ENCODE data around the gene ZC3H11A.
"Not testable (repeated sequence)": the region's sequence is repeated elsewhere in the genome, so short reads cannot be mapped to it uniquely, and the experiment has no call there.

Gene ZC3H11A

DNA sequence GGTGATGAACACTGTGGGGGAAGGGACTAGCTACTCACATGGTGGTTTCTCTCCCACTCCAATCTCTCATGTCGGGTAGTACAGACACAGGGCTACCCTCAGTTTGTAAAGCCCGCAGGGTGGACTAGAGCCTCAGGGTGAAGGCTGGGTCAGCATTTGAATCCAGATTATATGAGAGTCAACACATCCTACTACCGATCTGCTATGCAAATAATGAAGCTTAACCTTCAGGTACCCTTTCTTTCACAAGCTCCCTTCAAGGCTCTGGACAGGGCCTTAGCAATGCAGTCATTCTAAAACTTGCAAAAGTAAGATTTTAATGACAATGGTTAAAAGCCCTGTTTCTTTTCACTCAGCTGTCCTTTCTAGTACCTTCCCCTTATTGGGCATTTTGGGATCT lies 5.5 kb upstream of the ZC3H11A start:
- DNase-seq = no peak

DNA sequence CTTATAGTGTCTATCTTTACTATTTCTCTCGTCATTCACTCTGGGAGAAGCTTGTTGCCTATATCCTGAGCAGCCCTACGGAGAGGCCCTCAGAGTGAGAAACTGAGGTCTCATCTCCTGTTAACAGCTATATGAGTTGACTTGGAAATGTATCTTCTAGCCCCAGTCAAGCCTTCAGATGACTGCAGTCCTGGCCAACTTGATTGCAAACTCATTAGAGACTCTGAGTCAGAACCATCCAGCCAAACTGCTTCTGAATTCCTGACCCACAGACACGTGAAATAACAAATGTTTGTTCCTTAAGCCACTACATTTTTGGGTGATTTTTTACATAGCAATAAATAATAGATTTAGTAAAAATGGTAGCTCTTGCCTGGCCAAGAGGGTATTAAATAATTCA lies 3.9 kb upstream of the ZC3H11A start:
- no peak for DNase-seq

DNA sequence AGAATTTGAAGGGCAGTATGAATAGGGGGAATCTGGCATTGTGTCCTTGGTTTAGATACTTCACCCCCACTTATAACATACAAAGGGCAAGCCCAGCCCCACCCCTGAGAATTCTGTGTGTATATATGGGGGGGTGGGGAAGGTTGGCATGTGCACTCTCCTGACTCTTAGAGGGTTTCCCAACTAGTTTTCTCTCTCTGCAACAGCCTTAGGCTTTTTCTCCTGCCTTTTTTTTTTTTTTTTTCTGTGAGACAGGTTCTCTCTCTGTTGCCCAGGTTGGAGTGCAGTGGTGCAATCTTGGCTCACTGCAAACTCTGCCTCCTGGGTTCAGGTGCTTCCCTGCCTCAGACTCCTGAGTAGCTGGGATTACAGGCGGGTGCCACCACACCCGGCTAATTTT lies 2.9 kb upstream of the ZC3H11A start:
- DNase-seq = no peak

DNA sequence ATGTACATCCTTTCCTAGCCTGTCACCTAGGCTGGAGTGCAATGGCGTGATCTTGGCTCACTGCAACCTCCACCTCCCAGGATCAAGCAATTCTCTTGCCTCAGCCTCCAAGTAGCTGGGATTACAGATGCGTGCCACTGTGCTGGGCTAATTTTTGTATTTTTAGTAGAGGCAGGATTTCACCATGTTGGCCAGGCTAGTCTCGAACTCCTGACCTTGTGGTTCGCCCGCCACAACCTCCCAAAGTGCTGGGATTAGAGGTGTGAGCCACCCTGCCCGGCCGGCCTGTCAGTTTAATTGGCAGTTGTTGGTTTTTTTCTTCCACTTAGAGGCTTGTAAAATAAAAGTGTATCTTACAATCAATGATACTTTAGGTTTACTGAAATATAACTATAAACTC lies 1.9 kb upstream of the ZC3H11A start:
- not testable (repeated sequence) for DNase-seq

DNA sequence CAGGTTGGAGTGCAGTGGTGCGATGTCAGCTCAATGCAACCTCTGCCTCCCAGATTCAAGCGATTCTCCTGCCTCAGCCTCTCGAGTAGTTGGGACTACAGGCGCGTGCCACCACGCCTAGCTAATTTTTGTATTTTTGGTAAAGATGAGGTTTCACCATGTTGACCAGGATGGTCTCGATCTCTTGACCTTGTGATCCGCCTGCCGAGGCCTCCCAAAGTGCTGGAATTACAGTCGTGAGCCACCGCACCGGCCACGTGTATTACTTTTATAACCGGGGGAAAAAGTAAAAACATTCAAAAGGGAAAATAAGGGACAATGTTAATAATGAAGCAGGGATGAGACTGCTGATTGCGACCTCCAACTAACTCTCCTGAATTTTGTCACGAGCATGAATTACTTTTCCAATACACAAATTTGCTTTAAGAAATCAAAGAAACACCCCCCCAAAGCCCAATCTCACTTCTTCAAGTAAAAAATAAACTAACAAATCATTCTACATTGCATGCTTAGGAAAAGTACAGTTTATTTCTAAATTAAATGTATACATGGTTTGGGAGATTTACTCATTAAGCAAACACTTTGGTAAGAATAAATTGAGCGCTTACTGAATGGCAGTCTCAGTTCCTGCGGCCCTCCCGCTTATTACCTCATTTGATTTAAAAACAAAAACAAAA lies 521 bp upstream of the ZC3H11A start:
- DNase-seq = no peak

DNA sequence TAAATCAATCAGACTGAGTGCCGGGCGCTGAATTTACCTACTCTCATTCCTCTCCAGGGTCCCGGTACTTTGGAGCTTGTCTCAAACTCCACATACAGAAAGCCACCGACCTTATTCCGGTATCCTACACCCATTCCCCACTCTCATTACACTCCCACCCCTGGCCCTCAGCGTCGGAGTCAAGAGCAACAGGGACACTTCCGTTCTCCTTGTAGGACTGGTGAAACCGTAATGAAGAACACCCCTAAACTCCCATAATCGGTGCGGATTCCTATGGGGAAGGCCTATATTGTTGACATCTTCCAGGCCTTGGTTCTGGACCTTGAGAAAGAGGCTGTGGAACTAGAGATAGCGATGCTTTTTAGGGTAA lies 798 bp downstream of the ZC3H11A start:
- DNase-seq = peak; percentile 34

DNA sequence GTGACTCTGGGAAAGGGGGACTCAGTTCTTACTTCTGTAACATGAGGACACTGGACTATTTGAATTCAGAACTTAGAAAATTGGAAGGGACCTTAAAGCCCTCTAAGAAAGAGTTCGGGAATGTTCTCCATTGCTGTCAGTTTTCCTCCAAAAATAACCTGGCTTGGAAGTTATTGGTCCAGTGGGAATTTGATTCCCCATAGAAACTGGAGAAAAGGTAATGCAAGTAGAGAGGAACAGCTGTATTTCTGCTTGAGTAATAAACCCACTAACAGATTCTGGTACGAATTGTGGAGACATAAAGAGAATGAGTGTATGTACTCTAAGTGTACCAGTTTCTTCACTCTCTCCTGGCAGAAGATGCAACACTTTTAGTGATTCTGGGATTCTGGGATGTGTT lies 1.8 kb downstream of the ZC3H11A start:
- peak; percentile 16 for DNase-seq

DNA sequence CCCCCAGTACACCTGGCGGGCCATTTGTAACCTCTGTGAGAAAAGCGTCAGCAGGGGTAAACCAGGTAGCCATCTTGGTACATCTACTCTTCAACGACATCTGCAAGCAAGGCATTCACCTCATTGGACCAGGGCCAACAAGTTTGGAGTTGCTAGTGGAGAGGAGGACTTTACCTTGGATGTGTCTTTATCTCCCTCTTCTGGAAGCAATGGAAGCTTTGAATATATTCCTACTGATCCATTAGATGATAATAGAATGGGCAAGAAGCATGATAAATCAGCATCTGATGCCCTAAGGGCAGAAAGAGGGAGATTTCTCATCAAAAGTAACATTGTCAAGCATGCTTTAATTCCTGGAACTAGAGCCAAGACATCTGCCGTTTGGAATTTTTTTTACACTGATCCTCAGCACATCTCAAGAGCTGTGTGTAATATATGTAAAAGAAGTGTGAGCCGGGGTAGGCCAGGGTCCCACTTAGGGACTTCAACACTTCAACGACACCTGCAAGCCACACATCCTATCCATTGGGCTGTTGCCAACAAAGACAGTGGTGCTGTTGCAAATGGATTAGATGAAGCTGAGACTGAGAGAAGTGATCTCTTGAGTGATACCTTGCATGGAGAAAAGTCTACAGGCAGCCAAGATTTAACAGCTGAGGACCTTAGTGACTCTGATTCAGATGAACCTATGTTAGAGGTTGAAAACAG lies 2.7 kb downstream of the ZC3H11A start:
- DNase-seq = peak; percentile 31

DNA sequence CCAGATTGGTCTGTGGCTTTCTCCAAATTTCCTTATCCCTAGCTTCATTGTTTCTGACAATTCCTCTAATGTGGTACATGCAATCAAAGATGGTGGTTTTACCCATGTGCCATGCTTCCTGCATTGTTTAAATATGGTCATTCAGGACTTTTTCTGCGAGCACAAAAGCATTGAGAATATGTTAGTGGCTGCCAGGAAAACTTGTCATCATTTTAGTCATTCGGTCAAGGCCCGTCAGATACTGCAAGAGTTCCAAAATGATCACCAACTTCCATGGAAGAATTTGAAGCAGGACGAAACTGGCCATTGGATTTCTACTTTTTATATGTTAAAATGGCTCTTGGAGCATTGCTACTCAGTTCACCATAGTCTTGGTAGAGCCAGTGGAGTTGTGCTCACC lies 3.7 kb downstream of the ZC3H11A start:
- DNase-seq = no peak

DNA sequence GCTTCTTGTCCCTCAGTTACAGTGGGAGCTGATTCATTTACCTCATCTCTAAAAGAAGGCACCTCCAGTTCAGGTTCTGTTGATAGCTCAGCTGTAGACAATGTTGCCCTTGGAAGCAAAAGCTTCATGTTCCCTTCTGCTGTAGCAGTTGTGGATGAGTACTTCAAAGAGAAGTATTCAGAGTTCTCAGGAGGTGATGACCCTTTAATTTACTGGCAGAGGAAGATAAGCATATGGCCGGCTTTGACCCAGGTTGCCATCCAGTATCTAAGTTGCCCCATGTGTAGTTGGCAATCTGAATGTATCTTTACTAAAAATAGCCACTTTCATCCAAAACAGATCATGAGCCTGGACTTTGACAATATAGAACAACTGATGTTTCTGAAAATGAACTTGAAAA lies 4.5 kb downstream of the ZC3H11A start:
- no peak for DNase-seq

DNA sequence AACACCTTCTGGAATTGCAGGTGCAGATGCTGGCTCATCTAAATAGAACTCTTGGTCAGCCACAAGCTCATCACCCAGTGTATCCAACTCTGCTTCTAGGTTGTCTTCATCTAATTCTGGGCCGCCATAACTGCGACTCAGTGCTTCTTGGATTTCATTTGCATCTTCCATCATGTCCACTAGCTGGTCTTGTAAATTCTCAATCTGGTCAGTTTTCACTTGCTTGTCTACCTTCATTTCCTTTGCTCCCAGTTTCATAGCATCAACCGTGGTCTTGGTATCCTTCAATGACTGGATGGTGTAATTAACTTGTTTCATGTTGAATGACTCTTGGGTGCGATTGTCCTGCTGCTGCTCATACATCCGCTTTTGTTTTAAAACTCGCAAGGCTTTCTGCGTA lies 10.3 kb downstream of the ZC3H11A start:
- no peak for DNase-seq

DNA sequence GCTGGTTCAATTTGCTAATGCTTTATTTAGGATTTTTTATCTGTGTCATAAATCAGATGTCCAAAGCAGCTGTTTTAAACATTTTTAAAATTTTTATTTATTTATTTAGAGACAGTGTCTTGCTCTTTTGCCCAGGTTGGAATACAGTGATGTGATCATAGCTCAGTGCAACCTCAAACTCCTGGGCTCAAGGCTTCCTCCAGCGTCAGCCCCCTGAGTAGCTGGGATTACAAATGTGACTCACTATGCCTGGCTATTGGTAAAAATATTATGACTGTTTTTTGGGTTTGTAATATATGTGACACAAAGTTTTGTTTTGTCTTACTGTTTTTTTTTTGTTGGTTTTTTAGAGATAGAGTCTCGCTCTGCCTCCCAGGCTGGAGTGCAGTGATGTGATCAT lies 11.8 kb downstream of the ZC3H11A start:
- peak; percentile 67 for DNase-seq

DNA sequence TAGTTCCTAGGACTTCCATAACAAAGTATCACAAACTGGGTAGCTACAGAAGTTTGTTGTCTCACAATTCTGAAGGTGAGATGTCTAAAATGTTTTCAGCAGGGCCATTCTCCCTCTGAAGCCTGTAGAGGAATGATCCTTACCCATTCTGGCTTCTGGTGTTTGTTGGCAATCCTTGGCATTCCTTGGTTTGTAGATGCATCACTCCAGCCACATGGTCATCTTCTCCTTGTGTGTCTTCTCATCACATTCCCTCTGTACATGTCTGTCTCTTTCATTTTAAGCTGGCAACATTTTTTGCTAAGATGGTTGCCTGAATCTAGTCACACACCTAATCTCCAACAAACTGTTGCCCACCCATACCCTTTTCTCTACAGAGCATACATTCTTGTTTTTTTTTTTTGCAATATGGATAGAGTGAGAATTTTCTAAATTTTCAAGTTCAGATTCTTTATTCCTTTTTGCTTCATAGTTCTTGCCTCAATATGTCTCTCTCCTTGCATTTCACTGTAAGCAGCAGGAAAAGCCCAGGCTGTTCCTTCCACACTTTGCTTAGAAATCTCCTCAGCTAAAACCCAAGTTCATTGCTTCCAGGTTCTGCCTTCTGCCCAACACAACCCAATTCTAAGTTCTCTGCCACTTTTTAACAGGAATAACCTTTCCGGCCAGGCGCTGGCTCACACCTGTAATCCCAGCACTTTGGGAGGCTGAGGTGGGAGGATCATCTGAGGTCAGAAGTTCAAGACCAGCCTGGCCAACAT lies 18.3 kb downstream of the ZC3H11A start:
- no peak for DNase-seq

DNA sequence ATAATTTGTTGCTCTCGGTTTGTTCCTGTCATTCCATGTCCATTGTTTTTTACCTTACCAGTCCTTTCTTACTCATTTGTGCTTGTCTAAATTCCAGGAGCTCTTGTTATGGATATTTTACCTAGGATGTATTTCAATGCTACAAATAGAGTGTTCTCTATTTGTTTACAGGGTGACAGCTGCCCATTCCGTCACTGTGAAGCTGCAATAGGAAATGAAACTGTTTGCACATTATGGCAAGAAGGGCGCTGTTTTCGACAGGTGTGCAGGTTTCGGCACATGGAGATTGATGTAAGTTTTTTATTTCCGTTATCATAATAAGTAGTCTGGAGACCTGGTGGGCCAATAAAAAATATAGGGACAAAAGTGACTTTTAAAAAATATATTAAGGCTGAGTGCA lies 23.0 kb downstream of the ZC3H11A start:
- no peak for DNase-seq

DNA sequence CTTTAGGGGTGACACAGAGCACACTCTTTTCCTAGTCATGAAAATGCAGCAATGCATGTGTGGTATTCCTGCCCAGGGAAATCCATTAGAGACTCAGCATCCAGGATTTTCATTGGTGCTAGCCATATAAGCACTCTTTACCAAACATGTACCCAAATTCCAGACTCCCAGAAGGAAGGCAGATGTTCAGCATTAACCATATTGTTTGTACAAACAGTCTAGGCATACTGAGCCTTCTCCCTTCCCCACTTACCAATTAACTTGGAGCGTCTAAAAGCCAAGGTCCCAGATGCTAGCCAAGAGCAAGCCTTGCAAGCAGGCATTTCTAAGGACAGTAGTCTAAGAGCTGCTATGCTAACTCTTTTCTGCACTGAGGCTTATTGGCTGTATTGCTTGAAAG lies 27.9 kb downstream of the ZC3H11A start:
- no peak for DNase-seq

DNA sequence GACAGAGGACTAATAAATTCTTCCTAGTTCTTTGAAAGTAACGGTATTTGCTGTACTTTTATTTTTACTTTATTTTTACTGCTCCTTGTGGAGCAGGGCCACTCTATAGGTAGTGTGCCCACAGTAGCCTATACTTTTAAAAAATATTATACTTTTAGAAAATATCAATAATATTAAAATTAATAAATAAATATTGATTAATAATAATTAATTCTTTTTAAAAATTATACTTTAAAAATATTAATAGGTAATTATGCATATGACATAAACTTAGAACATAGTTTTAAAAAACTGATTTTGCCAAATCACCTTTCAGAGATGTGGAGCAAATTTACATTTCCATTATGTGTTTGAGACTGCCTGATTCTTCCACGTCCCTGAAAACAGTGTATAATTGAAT lies 30.8 kb downstream of the ZC3H11A start:
- DNase-seq = no peak

DNA sequence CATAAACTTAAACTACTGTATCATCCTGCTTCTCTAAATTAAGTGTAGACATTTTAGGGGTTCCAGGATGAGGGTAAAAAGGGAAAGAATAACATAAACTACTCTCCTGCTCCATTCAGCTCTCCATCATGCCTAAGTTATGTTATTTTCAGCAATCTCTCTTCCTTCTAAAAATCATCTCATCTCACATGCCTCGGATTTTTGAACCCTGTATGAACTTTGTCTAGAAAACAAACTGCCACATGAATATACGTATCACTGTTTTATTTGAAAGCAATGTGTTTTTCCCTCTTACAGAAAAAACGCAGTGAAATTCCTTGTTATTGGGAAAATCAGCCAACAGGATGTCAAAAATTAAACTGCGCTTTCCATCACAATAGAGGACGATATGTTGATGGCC lies 32.6 kb downstream of the ZC3H11A start:
- DNase-seq = no peak

DNA sequence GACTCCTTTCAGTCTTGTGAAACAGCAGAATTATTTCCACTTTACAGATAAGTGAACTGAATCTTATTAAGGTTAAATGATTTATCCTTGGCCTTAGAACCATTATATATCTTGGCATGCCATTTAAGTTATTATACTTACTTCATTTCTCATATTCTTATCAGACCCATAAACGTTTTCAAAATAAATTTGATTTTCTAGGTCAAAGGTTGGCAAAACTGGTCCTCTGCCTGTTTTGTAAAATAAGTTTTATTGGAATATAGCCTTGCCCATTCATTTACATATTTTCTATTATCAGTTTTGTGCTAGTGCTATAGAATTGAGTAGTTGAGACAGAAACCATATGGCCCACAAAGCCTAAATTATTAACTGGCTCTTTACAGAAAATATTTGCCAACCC lies 33.1 kb downstream of the ZC3H11A start:
- no peak for DNase-seq

DNA sequence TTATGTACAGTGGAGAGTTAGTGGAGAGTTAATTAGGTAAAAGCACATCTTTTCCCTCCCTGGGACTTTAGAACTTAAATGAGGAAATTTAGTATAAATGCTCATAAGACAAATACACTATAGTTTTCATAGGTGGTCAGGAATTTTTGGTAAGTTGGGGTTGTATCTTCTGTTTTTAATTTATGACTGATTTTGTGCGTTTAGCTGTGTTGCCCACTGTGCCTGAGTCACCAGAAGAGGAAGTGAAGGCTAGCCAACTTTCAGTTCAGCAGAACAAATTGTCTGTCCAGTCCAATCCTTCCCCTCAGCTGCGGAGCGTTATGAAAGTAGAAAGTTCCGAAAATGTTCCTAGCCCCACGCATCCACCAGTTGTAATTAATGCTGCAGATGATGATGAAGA lies 33.8 kb downstream of the ZC3H11A start:
- not testable (repeated sequence) for DNase-seq

DNA sequence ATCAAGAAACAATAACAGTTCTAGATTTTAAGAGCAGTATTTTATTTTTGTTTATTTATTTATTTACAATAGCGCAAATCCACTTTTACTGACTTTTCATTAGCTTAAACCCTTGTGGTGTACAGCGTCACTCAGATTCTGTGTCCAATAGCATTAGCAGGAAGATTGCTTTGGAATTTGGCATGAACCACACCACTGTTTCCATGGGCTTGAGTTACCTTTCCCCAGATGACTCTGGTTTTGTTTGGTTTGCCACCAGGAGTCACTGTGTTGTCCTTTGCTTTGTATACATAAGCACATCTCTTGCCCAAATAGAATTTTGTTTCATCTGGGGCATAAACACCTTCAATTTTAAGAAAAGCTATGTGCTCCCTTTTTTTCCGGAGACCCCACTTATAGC lies 40.1 kb downstream of the ZC3H11A start:
- DNase-seq = no peak

DNA sequence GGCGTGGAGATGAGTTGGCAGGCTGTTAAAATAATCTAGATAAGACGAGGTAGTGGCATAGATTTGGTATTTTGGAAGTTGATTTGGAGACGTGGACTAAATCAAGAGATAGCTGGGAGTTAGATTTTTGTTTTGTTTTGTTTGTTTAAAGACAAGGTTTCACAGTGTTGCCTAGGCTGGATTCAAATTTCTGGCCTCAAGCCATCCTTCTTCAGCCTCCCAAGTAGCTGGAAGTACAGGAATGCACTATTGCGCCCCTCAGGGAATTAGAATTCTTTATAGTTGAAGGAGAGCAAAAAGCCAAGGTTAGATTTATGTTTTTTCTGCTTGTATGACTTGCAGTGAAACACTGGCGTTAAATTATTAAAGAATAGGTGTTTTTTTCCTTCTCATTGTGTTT lies 43.7 kb downstream of the ZC3H11A start:
- peak; percentile 91 for DNase-seq

DNA sequence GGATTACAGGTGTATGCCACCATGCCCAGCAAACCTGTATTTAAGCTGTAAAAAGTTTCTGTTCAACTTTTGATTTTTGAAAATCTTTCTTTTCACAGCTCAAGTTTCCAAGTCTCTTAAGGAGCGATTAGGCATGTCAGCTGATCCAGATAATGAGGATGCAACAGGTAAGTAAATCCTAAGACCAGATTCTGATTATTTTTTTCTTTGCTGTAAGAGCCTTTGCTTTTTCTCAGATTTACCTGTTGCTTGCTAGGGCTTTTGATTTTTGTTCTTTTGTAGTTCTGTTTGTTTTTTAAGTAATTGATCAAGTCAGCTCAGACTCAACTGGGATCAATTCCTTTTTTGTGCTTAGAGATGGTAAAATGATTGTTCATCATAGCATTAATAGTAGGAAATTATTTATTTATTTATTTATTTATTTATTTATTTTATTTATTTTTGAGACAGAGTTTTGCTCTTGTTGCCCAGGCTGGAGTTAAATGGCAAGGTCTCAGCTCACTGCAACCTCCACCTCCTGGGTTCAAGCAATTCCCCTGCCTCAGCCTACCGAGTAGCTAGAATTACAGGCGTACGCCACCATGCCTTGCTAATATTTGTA lies 44.9 kb downstream of the ZC3H11A start:
- no peak for DNase-seq

DNA sequence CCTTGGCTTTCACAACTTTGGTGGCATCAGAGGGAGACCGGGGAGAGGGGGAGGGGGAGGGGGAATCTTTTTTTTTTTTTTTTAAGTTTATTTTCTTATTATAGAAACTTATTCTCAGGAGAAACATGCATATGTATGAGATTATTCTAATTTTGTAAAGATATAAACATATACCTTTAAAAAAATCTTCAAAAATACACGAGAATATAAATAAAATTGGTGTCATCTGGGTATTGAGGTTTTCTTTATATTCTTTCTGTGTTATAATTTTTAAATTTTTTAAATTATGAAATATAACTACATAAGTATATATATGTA lies 47.1 kb downstream of the ZC3H11A start:
- DNase-seq = no peak

DNA sequence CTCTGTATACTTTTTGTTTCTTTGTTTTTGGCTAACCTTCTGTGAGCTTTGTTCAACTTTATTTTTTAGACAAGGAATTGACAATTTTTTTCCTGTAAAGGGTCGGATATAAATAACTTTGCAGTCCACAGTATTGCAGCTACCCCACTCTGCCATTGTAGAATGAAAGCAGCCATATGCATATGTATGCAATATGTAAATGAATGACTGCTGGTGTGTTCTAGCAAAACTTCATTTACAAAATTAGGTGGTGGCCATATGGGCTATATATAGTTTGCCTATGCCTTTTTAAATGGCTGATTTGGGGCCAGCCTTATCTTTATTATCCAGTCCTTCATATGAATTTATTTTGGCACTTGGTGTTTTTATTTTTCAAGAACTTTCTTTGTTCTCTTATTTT lies 48.0 kb downstream of the ZC3H11A start:
- DNase-seq = no peak
